ENCODE results near the gene UBAC2.

The UBAC2 gene

GRCh38 chr13:99352351-99353245, 151.9 kb downstream of the UBAC2 start:
- intact Hi-C loops (cut with DNase I): no loop called here
- DNase-seq: no peak

GRCh38 chr13:99353246-99353600, 152.6 kb downstream of the UBAC2 start:
- intact Hi-C loops (cut with DNase I): no loop called here
- DNase-seq: no peak

- DNase-seq: no peak
- intact Hi-C loops (cut with DNase I): no loop called here
Observed at GRCh38 chr13:99353836-99354235, 153.2 kb downstream of the UBAC2 start.

- intact Hi-C loops (cut with DNase I): no loop called here
- DNase-seq: no peak
Observed at GRCh38 chr13:99354371-99354951, 153.8 kb downstream of the UBAC2 start.

- intact Hi-C loops (cut with DNase I): no loop called here
- peak in 1 of 10 donors; percentile 63 for DNase-seq
Observed at GRCh38 chr13:99355267-99356011, 154.8 kb downstream of the UBAC2 start.

GRCh38 chr13:99356012-99356261, 155.3 kb downstream of the UBAC2 start:
- DNase-seq: no peak
- intact Hi-C loops (cut with DNase I): no loop called here

GRCh38 chr13:99356262-99357091, 155.8 kb downstream of the UBAC2 start:
- intact Hi-C loops (cut with DNase I): no loop called here
- DNase-seq: peak in 1 of 10 donors; percentile 75

- no peak for DNase-seq
- intact Hi-C loops (cut with DNase I): no loop called here
Observed at GRCh38 chr13:99357131-99357596, 156.5 kb downstream of the UBAC2 start.

- intact Hi-C loops (cut with DNase I): no loop called here
- no peak for DNase-seq
Observed at GRCh38 chr13:99357941-99358340, 157.3 kb downstream of the UBAC2 start.

GRCh38 chr13:99359528-99359927, 158.9 kb downstream of the UBAC2 start:
- intact Hi-C loops (cut with DNase I): no loop called here
- no peak for DNase-seq

GRCh38 chr13:99360696-99361095, 160.0 kb downstream of the UBAC2 start:
- intact Hi-C loops (cut with DNase I): no loop called here
- no peak for DNase-seq

GRCh38 chr13:99361197-99361596, 160.5 kb downstream of the UBAC2 start:
- no peak for DNase-seq
- intact Hi-C loops (cut with DNase I): no loop called here

- no peak for DNase-seq
- intact Hi-C loops (cut with DNase I): no loop called here
Observed at GRCh38 chr13:99362362-99362761, 161.7 kb downstream of the UBAC2 start.

GRCh38 chr13:99363391-99363790, 162.7 kb downstream of the UBAC2 start:
- no peak for DNase-seq

GRCh38 chr13:99363949-99364348, 163.3 kb downstream of the UBAC2 start:
- DNase-seq: no peak
- intact Hi-C loops (cut with DNase I): no loop called here

More at GRCh38 chr13:99363391-99363790, 162.7 kb downstream of the UBAC2 start:
- intact Hi-C loops (cut with DNase I): no loop called here

GRCh38 chr13:99366075-99366987, 165.7 kb downstream of the UBAC2 start:
- intact Hi-C loops (cut with DNase I): no loop called here
- DNase-seq: no peak

- intact Hi-C loops (cut with DNase I): no loop called here
- no peak for DNase-seq
Observed at GRCh38 chr13:99367106-99367616, 166.5 kb downstream of the UBAC2 start.

- intact Hi-C loops (cut with DNase I): no loop called here
- DNase-seq: no peak
Observed at GRCh38 chr13:99367663-99368448, 167.2 kb downstream of the UBAC2 start.

All from posterior cingulate gyrus (tissue), 11 donors.